GM04503 (cell line): ENCODE data around the gene CHL1.
"Not testable (repeated sequence)": the region's sequence is repeated elsewhere in the genome, so short reads cannot be mapped to it uniquely, and the experiment has no call there.

Experiments used
- DNase-seq: peaks from one replicate; pipeline ENCODE4 v3.0.0-alpha.2; 2012; ENCODE audit warnings: low read depth

The CHL1 gene

DNA sequence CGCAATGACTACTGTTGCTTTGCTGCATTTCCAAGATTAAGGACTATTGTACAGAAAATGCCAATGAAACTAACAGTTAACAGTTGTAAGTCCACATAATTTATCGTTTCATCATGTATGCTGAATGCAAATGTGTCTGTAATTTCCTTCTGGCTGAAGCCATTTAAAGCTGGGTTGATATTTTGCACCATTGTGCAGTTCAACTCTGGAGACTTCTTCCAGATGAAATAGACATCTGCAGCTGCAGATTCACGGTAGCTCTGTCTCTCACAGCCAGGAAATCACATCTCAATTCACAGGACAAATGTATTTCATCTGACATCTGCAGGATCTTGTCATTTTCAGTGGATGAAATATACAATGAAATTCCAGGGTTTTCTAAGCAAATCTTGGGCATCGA, 145.4 kb downstream of the CHL1 start:
- no peak for DNase-seq

GRCh38 chr3:346186-346585, 149.6 kb downstream of the CHL1 start:
- DNase-seq = no peak

GRCh38 chr3:347581-347980, 151.0 kb downstream of the CHL1 start:
- no peak for DNase-seq

DNA sequence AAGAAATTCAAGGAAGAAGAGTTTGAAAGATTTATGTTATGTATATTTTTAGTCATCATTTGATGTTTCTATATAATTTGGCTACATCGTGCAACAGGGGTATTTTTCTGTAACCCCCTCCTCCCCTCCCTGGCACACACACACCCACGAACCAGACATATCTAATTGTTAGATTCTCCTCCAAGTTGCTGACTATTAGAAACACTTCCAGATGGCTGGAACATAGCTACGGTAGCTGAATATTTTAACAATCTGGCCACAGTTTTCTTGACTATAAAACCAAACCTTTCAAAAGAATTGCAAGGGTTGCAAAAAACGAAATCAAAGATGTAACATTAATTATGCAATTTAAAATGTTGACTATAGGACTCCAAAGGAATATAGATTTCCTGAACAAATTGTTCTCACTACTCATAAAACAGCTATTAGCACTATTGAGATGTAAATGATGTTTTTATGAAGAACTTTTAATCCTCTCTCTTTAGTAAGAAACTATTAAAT, 154.4 kb downstream of the CHL1 start:
- no peak for DNase-seq

- no peak for DNase-seq
Observed at GRCh38 chr3:352599-352998, 156.0 kb downstream of the CHL1 start.

- no peak for DNase-seq
Observed at GRCh38 chr3:353191-353739, 156.7 kb downstream of the CHL1 start.

DNA sequence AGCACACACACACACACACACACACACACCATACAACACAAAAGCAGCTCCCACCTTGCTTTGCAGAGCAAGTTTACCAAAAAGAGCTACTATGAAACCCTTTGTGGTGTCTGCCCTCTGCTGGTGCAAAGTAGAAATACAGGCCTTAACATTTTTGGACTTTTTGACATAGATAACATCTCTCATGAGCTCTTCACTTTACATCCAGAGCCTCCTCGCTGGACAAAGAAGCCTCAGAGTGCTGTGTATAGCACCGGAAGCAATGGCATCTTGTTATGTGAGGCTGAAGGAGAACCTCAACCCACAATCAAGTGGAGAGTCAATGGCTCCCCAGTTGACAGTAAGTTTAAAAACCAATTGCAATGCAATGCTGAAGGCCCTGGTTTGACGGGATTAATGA, 157.9 kb downstream of the CHL1 start:
- no peak for DNase-seq

- DNase-seq = no peak
Observed at GRCh38 chr3:355622-356021, 159.1 kb downstream of the CHL1 start.

DNA sequence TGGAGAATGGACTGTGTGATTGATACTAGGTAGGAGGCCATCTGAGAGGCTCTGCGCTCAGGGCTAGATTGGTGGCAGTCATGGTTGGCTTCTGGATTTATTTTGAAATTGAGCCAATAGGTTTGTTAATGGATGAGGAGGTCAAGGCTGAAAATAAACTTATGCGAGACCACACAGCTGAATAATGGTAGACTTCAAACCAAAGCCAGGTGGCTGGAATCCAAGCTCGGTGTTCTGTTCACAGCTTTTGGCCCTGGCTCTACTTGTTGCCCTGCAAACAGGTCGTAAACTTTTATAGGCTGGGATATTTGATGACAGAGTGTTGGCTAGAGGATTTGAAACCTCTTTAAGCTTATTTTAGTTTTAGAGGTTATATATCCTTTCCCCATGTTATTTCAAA, 160.4 kb downstream of the CHL1 start:
- DNase-seq = no peak

DNA sequence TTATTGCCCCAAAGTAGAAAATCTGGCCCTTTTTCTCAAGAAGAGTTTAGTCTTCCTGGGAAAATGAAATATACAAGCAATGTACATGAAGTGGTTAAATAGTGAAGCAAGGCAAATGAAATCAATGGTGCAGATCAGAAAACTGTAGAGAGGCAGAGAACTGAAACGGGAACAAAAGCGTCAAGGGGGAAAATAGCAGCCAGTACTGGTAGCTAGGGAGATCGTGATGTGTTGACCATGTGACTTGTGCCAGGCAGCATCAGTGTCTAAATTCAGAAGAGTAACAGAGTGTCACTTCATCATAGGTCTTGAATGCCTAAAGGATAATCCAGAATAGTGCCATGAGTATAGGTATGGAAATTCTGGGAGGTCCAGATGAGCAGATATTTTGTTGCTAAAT, 163.1 kb downstream of the CHL1 start:
- no peak for DNase-seq

DNA sequence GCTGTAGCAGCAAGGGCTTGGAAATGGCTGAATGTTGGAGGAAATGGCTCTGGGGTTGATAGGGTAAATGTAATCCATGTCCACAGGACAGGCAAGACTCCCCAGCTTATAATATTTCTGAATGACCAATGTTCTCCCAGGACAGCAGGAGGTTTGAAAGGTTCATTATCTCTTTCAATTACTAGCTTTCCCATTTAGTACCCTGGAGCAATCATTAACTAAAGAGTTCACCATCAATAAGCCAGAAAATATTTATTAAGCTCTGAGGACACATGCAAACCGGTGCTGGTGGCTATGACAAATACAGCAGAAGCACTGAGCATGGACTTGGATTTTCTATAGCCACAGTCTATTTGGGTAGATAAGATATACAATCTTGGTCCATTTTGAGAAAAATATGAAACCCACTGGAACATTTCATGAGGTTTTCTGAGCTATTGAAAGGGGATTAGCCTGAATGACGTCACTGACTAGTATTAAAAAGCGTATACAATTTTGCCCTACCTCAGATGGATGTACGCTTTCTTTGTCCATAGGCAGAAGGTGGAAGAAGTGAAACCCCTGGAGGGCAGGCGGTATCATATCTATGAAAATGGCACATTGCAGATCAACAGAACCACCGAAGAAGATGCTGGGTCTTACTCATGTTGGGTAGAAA, 166.2 kb downstream of the CHL1 start:
- DNase-seq = no peak

DNA sequence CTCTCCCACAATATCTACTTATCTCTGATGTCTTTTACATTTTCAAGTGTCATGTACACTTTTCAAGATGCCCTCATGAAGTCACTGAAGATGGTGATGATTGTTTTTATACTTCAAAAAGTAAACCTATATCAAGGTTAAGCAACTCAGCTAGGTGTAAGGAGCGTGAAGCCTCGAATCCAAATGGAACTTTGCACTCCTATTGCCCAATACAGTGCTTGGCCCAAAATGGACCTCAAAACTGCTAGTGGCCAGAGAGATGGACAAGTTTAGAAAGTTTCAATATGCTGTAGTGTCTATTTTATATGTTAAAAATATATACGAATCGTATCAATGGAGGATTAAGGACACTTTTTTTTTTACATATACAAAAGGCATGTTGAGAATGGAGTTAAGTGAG, 167.7 kb downstream of the CHL1 start:
- no peak for DNase-seq

DNA sequence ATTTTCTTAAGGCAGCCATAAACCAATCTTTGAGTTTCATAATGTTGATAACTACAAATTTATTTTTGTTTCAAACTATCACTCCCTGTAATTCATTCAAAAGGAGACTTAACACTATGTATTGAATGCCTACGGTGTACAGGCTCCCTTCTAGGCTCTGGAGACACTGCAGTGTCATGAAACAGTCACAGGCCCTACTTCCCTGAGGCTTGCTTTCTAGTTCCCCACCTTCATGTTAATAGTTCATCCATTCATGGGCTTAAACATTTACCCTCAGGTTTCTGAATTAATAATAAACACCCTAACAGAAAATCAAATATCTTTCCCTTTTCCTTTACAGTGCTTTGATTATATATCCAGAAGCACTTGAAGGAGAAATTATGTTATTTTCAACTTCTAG, 168.7 kb downstream of the CHL1 start:
- no peak for DNase-seq

- DNase-seq = not testable (repeated sequence)
Observed at GRCh38 chr3:366253-366652, 169.7 kb downstream of the CHL1 start.

GRCh38 chr3:373193-373779, 176.7 kb downstream of the CHL1 start:
- no peak for DNase-seq

DNA sequence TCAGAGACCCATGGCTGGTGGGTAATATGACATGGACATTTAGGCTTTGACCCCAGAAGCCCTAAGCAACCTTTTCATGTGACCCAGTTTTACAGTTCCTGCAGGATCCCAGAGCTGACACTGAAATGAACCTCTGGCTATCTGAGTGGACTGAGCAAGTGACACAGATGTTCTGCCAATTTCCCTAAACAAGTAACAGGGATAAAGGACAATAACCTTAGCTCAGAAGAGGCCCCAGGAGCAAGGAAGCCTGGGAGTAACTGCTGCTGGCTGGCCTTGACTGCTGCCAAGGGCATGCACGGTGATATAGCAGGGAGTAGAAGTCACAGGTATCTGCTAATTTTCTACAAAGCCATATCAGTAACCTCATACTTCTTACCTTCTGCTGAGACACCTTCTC, 177.9 kb downstream of the CHL1 start:
- no peak for DNase-seq

GRCh38 chr3:377158-377561, 180.6 kb downstream of the CHL1 start:
- DNase-seq = no peak

DNA sequence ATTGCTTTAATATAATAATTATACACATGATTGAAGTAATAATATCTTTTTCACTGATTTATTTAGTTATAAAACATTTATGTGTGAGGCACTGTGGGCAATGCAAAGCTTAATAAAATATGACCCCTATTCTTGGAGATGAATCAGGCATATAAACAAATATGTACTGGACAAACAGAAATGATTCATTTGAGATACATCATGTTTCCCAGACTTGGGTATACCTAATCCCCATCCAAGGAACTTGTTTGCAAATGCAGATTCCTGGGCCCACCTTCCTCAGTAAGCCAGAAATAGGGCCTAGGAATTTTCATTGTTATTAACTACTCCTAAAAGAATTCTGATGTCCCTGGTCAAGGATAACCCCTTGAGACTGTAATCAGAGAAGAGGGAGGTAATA, 184.2 kb downstream of the CHL1 start:
- DNase-seq = no peak

- DNase-seq = no peak
Observed at GRCh38 chr3:385151-385550, 188.6 kb downstream of the CHL1 start.

- DNase-seq = no peak
Observed at GRCh38 chr3:394775-395174, 198.2 kb downstream of the CHL1 start.

- DNase-seq = no peak
Observed at GRCh38 chr3:396293-396692, 199.7 kb downstream of the CHL1 start.

- no peak for DNase-seq
Observed at GRCh38 chr3:399647-400046, 203.1 kb downstream of the CHL1 start.

DNA sequence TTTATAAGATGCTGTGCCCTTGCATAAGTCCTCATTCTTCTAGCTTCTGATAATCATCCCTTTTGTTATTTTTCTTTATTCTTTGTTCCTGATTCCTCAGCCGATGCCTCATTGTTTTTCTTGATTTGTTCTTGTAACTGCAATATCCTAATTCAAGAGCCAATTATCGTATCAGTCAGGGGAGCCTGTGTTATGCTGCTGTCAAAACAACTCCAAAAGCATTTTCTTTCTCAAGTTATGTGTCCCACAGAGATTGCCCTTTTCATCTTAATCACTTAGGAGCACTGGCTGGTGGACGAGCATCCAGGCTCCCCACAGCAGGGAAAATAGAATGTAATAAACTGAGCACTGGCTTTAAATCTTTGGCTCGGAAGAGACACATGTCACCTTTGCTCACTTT, 207.3 kb downstream of the CHL1 start:
- DNase-seq = no peak

GRCh38 chr3:409011-409410, 212.4 kb downstream of the CHL1 start:
- no peak for DNase-seq
